ENCODE data around the gene PRKCH.

PRKCH gene

GRCh38 chr14:61368781-61369453 lies 47.5 kb downstream of the PRKCH start:
- DNase-seq: no peak

GRCh38 chr14:61369454-61369810 lies 48.1 kb downstream of the PRKCH start:
- no peak for DNase-seq

GRCh38 chr14:61372379-61372778 lies 51.0 kb downstream of the PRKCH start:
- no peak for DNase-seq

- no peak for DNase-seq
Measured at GRCh38 chr14:61372842-61373555, 51.6 kb downstream of the PRKCH start.

GRCh38 chr14:61374284-61374683 lies 52.9 kb downstream of the PRKCH start:
- DNase-seq: no peak

GRCh38 chr14:61375218-61375617 lies 53.8 kb downstream of the PRKCH start:
- DNase-seq: no peak

- no peak for DNase-seq
Measured at GRCh38 chr14:61376314-61376713, 54.9 kb downstream of the PRKCH start.

- no peak for DNase-seq
Measured at GRCh38 chr14:61377749-61378148, 56.4 kb downstream of the PRKCH start.

- no peak for DNase-seq
Measured at GRCh38 chr14:61379639-61380184, 58.3 kb downstream of the PRKCH start.

- no peak for DNase-seq
Measured at GRCh38 chr14:61380984-61381383, 59.6 kb downstream of the PRKCH start.

GRCh38 chr14:61381553-61381952 lies 60.2 kb downstream of the PRKCH start:
- DNase-seq: no peak

- DNase-seq: no peak
Measured at GRCh38 chr14:61382842-61383241, 61.5 kb downstream of the PRKCH start.

GRCh38 chr14:61385002-61385685 lies 63.8 kb downstream of the PRKCH start:
- no peak for DNase-seq

GRCh38 chr14:61386173-61386772 lies 64.9 kb downstream of the PRKCH start:
- no peak for DNase-seq

GRCh38 chr14:61387076-61387475 lies 65.7 kb downstream of the PRKCH start:
- DNase-seq: no peak

- DNase-seq: peak; percentile 81
Measured at GRCh38 chr14:61388173-61388975, 67.0 kb downstream of the PRKCH start.

GRCh38 chr14:61388976-61389576 lies 67.7 kb downstream of the PRKCH start:
- no peak for DNase-seq

GRCh38 chr14:61391119-61391518 lies 69.7 kb downstream of the PRKCH start:
- DNase-seq: no peak

GRCh38 chr14:61392297-61392696 lies 70.9 kb downstream of the PRKCH start:
- DNase-seq: no peak

GRCh38 chr14:61394542-61394941 lies 73.2 kb downstream of the PRKCH start:
- no peak for DNase-seq

GRCh38 chr14:61395115-61395725 lies 73.8 kb downstream of the PRKCH start:
- peak; percentile 54 for DNase-seq

- DNase-seq: peak; percentile 41
Measured at GRCh38 chr14:61396279-61396678, 74.9 kb downstream of the PRKCH start.
